Measurements from ENCODE around the gene ITGB7.
A peak's percentile ranks its signal among the peaks of the same experiment; 100 is the strongest.

ITGB7 gene

GRCh38 chr12:53193040-53193439 is 14.0 kb downstream of the ITGB7 start:
- no peak overlapping the region for H3K4me3 ChIP-seq (ENCODE audit: low read length)
- H3K4me1 ChIP-seq (ENCODE audit: control insufficient read depth, insufficient read depth, low read length), result peaks cover 9% of the 10 kb centered on the region
- H3K36me3 ChIP-seq (ENCODE audit: control insufficient read depth, insufficient read depth, low read length, severe bottlenecking), result peaks cover 10% of the 10 kb centered on the region
- H3K9me3 ChIP-seq (ENCODE audit: control insufficient read depth, low read length), result no peaks in the 10 kb centered on the region
- no peaks in the 10 kb centered on the region for H3K27me3 ChIP-seq (replicated peaks; ENCODE audit: control insufficient read depth, insufficient read depth, low read length)
- no peak overlapping the region for H3K9ac ChIP-seq (ENCODE audit: low read length)
- DNase-seq (ENCODE audit: low read depth), result no peak

- Histone ChIP-seq H3K36me3 (ENCODE audit: control insufficient read depth, insufficient read depth, low read length, severe bottlenecking) (peaks cover 14% of the 10 kb centered on the region), H3K27me3 (replicated peaks; ENCODE audit: control insufficient read depth, insufficient read depth, low read length) (no peaks in the 10 kb centered on the region), H3K9me3 (ENCODE audit: control insufficient read depth, low read length) (no peaks in the 10 kb centered on the region), H3K9ac (ENCODE audit: low read length) (no peak overlapping the region), H3K4me1 (ENCODE audit: control insufficient read depth, insufficient read depth, low read length) (peaks cover 12% of the 10 kb centered on the region), H3K4me3 (ENCODE audit: low read length) (no peak overlapping the region)
- no peak for DNase-seq (ENCODE audit: low read depth)
Observed at GRCh38 chr12:53192531-53193021, 14.5 kb downstream of the ITGB7 start.

- H3K36me3 ChIP-seq (ENCODE audit: control insufficient read depth, insufficient read depth, low read length, severe bottlenecking), result peaks cover 20% of the 10 kb centered on the region
- peaks cover 9% of the 10 kb centered on the region for H3K4me1 ChIP-seq (ENCODE audit: control insufficient read depth, insufficient read depth, low read length)
- no peaks in the 10 kb centered on the region for H3K9me3 ChIP-seq (ENCODE audit: control insufficient read depth, low read length)
- no peak overlapping the region for H3K4me3 ChIP-seq (ENCODE audit: low read length)
- no peak for DNase-seq (ENCODE audit: low read depth)
- H3K9ac ChIP-seq (ENCODE audit: low read length), result no peak overlapping the region
- H3K27me3 ChIP-seq (replicated peaks; ENCODE audit: control insufficient read depth, insufficient read depth, low read length), result no peaks in the 10 kb centered on the region
Observed at GRCh38 chr12:53191885-53192530, 15.0 kb downstream of the ITGB7 start.

GRCh38 chr12:53191096-53191884 is 15.8 kb downstream of the ITGB7 start:
- no peak for DNase-seq (ENCODE audit: low read depth)
- H3K9ac ChIP-seq (ENCODE audit: low read length), result no peak overlapping the region
- no peaks in the 10 kb centered on the region for H3K27me3 ChIP-seq (replicated peaks; ENCODE audit: control insufficient read depth, insufficient read depth, low read length)
- H3K4me1 ChIP-seq (ENCODE audit: control insufficient read depth, insufficient read depth, low read length), result peaks cover 9% of the 10 kb centered on the region
- peaks cover 27% of the 10 kb centered on the region for H3K36me3 ChIP-seq (ENCODE audit: control insufficient read depth, insufficient read depth, low read length, severe bottlenecking)
- no peak overlapping the region for H3K4me3 ChIP-seq (ENCODE audit: low read length)
- no peaks in the 10 kb centered on the region for H3K9me3 ChIP-seq (ENCODE audit: control insufficient read depth, low read length)

- H3K4me3 ChIP-seq (ENCODE audit: low read length), result no peak overlapping the region
- peak; percentile 74 for DNase-seq (ENCODE audit: low read depth)
- no peak overlapping the region for H3K9ac ChIP-seq (ENCODE audit: low read length)
- H3K36me3 ChIP-seq (ENCODE audit: control insufficient read depth, insufficient read depth, low read length, severe bottlenecking), result peaks cover 38% of the 10 kb centered on the region
- H3K9me3 ChIP-seq (ENCODE audit: control insufficient read depth, low read length), result no peaks in the 10 kb centered on the region
- peaks cover 9% of the 10 kb centered on the region for H3K4me1 ChIP-seq (ENCODE audit: control insufficient read depth, insufficient read depth, low read length)
- H3K27me3 ChIP-seq (replicated peaks; ENCODE audit: control insufficient read depth, insufficient read depth, low read length), result no peaks in the 10 kb centered on the region
Observed at GRCh38 chr12:53190108-53190729, 16.8 kb downstream of the ITGB7 start.

GRCh38 chr12:53187145-53187899 is 19.7 kb downstream of the ITGB7 start:
- Histone ChIP-seq H3K36me3 (ENCODE audit: control insufficient read depth, insufficient read depth, low read length, severe bottlenecking) (peaks cover 52% of the 10 kb centered on the region), H3K27me3 (replicated peaks; ENCODE audit: control insufficient read depth, insufficient read depth, low read length) (no peaks in the 10 kb centered on the region)

GRCh38 chr12:53186745-53187144 is 20.3 kb downstream of the ITGB7 start:
- Histone ChIP-seq H3K36me3 (ENCODE audit: control insufficient read depth, insufficient read depth, low read length, severe bottlenecking) (peaks cover 58% of the 10 kb centered on the region), H3K9me3 (ENCODE audit: control insufficient read depth, low read length) (no peaks in the 10 kb centered on the region), H3K27me3 (replicated peaks; ENCODE audit: control insufficient read depth, insufficient read depth, low read length) (no peaks in the 10 kb centered on the region), H3K4me3 (ENCODE audit: low read length) (no peak overlapping the region), H3K4me1 (ENCODE audit: control insufficient read depth, insufficient read depth, low read length) (peaks cover 28% of the 10 kb centered on the region), H3K9ac (ENCODE audit: low read length) (no peak overlapping the region)
- no peak for DNase-seq (ENCODE audit: low read depth)

More at GRCh38 chr12:53187145-53187899, 19.7 kb downstream of the ITGB7 start:
- DNase-seq (ENCODE audit: low read depth), result no peak
- Histone ChIP-seq H3K4me3 (ENCODE audit: low read length) (no peak overlapping the region), H3K4me1 (ENCODE audit: control insufficient read depth, insufficient read depth, low read length) (peaks cover 23% of the 10 kb centered on the region), H3K9me3 (ENCODE audit: control insufficient read depth, low read length) (no peaks in the 10 kb centered on the region), H3K9ac (ENCODE audit: low read length) (no peak overlapping the region)

- Histone ChIP-seq H3K9ac (ENCODE audit: low read length) (no peak overlapping the region), H3K9me3 (ENCODE audit: control insufficient read depth, low read length) (no peaks in the 10 kb centered on the region), H3K4me3 (ENCODE audit: low read length) (no peak overlapping the region), H3K4me1 (ENCODE audit: control insufficient read depth, insufficient read depth, low read length) (peaks cover 31% of the 10 kb centered on the region), H3K27me3 (replicated peaks; ENCODE audit: control insufficient read depth, insufficient read depth, low read length) (no peaks in the 10 kb centered on the region), H3K36me3 (ENCODE audit: control insufficient read depth, insufficient read depth, low read length, severe bottlenecking) (peaks cover 58% of the 10 kb centered on the region)
- DNase-seq (ENCODE audit: low read depth), result no peak
Observed at GRCh38 chr12:53185582-53186153, 21.4 kb downstream of the ITGB7 start.

GRCh38 chr12:53184828-53185227 is 22.2 kb downstream of the ITGB7 start:
- DNase-seq (ENCODE audit: low read depth), result no peak
- H3K4me1 ChIP-seq (ENCODE audit: control insufficient read depth, insufficient read depth, low read length), result peaks cover 32% of the 10 kb centered on the region
- no peaks in the 10 kb centered on the region for H3K27me3 ChIP-seq (replicated peaks; ENCODE audit: control insufficient read depth, insufficient read depth, low read length)
- H3K36me3 ChIP-seq (ENCODE audit: control insufficient read depth, insufficient read depth, low read length, severe bottlenecking), result peaks cover 58% of the 10 kb centered on the region
- no peak overlapping the region for H3K9ac ChIP-seq (ENCODE audit: low read length)
- no peaks in the 10 kb centered on the region for H3K9me3 ChIP-seq (ENCODE audit: control insufficient read depth, low read length)
- peak overlapping the region; percentile 88 for H3K4me3 ChIP-seq (ENCODE audit: low read length)

- peak; percentile 14 for DNase-seq (ENCODE audit: low read depth)
- Histone ChIP-seq H3K27me3 (replicated peaks; ENCODE audit: control insufficient read depth, insufficient read depth, low read length) (no peaks in the 10 kb centered on the region), H3K36me3 (ENCODE audit: control insufficient read depth, insufficient read depth, low read length, severe bottlenecking) (peaks cover 47% of the 10 kb centered on the region), H3K9ac (ENCODE audit: low read length) (peak overlapping the region; percentile 96), H3K4me1 (ENCODE audit: control insufficient read depth, insufficient read depth, low read length) (peaks cover 44% of the 10 kb centered on the region), H3K4me3 (ENCODE audit: low read length) (peak overlapping the region; percentile 88), H3K9me3 (ENCODE audit: control insufficient read depth, low read length) (no peaks in the 10 kb centered on the region)
Observed at GRCh38 chr12:53182903-53183302, 24.1 kb downstream of the ITGB7 start.

All from adipocyte (in vitro differentiated cells).